Liver (tissue), 9 donors: ENCODE results near the gene FADS3. TPM values are rescaled to one million over a fixed set of nuclear protein-coding genes. Genes with fewer than 3 reads are reported as not detected.

Experiments used
- DNase-seq: peaks from one replicate; pipeline ENCODE4 v3.0.0-alpha.2; 2017; ENCODE audit warnings: low spot score
- H3K27ac ChIP-seq, 2 donors: one replicate each; pipeline ENCODE4 v1.7.0; 2013; ENCODE audit warnings: inconsistent platforms in 2 of 2, low read length in 2 of 2, control low read depth in 1 of 2, low read depth in 1 of 2, mild to moderate bottlenecking in 1 of 2
- H3K27me3 ChIP-seq, 4 donors: one replicate each; pipeline versions ENCODE4 v1.6.1 to v1.7.0; 2013; ENCODE audit warnings: low read length in 3 of 4, inconsistent platforms in 1 of 4, mild to moderate bottlenecking in 1 of 4, moderate library complexity in 1 of 4; ENCODE audit not compliant: control insufficient read depth in 4 of 4, insufficient read depth in 4 of 4
- H3K36me3 ChIP-seq, 4 donors: one replicate each; pipeline versions ENCODE4 v1.6.1 to v1.7.0; 2013; ENCODE audit warnings: low read length in 3 of 4, mild to moderate bottlenecking in 3 of 4, low read depth in 1 of 4, moderate library complexity in 1 of 4; ENCODE audit not compliant: control insufficient read depth in 4 of 4, insufficient read depth in 3 of 4
- H3K4me1 ChIP-seq, 4 donors: one replicate each; pipeline versions ENCODE4 v1.6.1 to v1.7.0; 2013; ENCODE audit warnings: low read length in 3 of 4, mild to moderate bottlenecking in 3 of 4, moderate library complexity in 1 of 4; ENCODE audit not compliant: control insufficient read depth in 4 of 4, insufficient read depth in 4 of 4
- H3K4me3 ChIP-seq, 3 donors: one replicate each; pipeline versions ENCODE4 v1.6.1 to v1.7.0; 2013; ENCODE audit warnings: low read length in 3 of 3, control low read depth in 1 of 3, low read depth in 1 of 3, mild to moderate bottlenecking in 1 of 3
- H3K9ac ChIP-seq, 2 donors: one replicate each; pipeline ENCODE4 v1.7.0; 2013; ENCODE audit warnings: low read length in 2 of 2, mild to moderate bottlenecking in 2 of 2, moderate library complexity in 2 of 2, control low read depth in 1 of 2, low read depth in 1 of 2
- H3K9me3 ChIP-seq, 4 donors: one replicate each; pipeline versions ENCODE4 v1.6.1 to v1.7.0; 2013; ENCODE audit warnings: low read length in 3 of 4; ENCODE audit not compliant: control insufficient read depth in 4 of 4
- ATF3 ChIP-seq: IDR thresholded peaks from 2 replicates; pipeline ENCODE4 v1.6.1; 2016; ENCODE audit warnings: antibody characterized with exemption
- EGR1 ChIP-seq, 2 donors: IDR thresholded peaks; 2 replicates each; pipeline ENCODE4 v1.6.1; 2016 to 2018; ENCODE audit warnings: antibody characterized with exemption in 2 of 2, low read depth in 2 of 2
- FOXA1 ChIP-seq: IDR thresholded peaks from 2 replicates; pipeline ENCODE4 v1.6.1; 2016; ENCODE audit warnings: antibody characterized with exemption
- FOXA2 ChIP-seq: IDR thresholded peaks from 2 replicates; pipeline ENCODE4 v1.6.1; 2016; ENCODE audit warnings: antibody characterized with exemption
- GABPA ChIP-seq, 2 donors: IDR thresholded peaks in 1 of 2; conservative IDR thresholded peaks in 1 of 2; 2 replicates each; pipeline ENCODE4 v1.6.1; 2016; ENCODE audit warnings: antibody characterized with exemption in 2 of 2, mild to moderate bottlenecking in 1 of 2, moderate library complexity in 1 of 2
- HNF4A ChIP-seq, 2 donors: conservative IDR thresholded peaks; 2 replicates each; pipeline ENCODE4 v1.6.1; 2016; ENCODE audit warnings: antibody characterized with exemption in 2 of 2, mild to moderate bottlenecking in 2 of 2
- HNF4G ChIP-seq: IDR thresholded peaks from 2 replicates; pipeline ENCODE4 v1.6.1; 2016; ENCODE audit warnings: antibody characterized with exemption
- JUND ChIP-seq, 2 donors: IDR thresholded peaks; 2 replicates each; pipeline ENCODE4 v1.6.1; 2016; ENCODE audit warnings: antibody characterized with exemption in 2 of 2
- NR2F2 ChIP-seq: IDR thresholded peaks from 2 replicates; pipeline ENCODE4 v1.6.1; 2016; ENCODE audit warnings: antibody characterized with exemption
- RAD21 ChIP-seq, 2 donors: IDR thresholded peaks; 2 replicates each; pipeline ENCODE4 v1.6.1; 2016; ENCODE audit warnings: antibody characterized with exemption in 2 of 2, mild to moderate bottlenecking in 2 of 2
- REST ChIP-seq: IDR thresholded peaks from 2 replicates; pipeline ENCODE4 v1.6.1; 2016; ENCODE audit warnings: antibody characterized with exemption, mild to moderate bottlenecking
- RXRA ChIP-seq, 2 donors: IDR thresholded peaks; 2 replicates each; pipeline ENCODE4 v1.6.1; 2017 to 2018; ENCODE audit warnings: antibody characterized with exemption in 2 of 2, mild to moderate bottlenecking in 1 of 2
- SP1 ChIP-seq: IDR thresholded peaks from 2 replicates; pipeline ENCODE4 v1.6.1; 2018; ENCODE audit warnings: antibody characterized with exemption, mild to moderate bottlenecking
- TAF1 ChIP-seq: conservative IDR thresholded peaks from 2 replicates; pipeline ENCODE4 v1.6.1; 2016; ENCODE audit warnings: antibody characterized with exemption, mild to moderate bottlenecking
- YY1 ChIP-seq: IDR thresholded peaks from 2 replicates; pipeline ENCODE4 v1.6.1; 2016; ENCODE audit warnings: antibody characterized with exemption, mild to moderate bottlenecking
- WGBS: extraction: QIAGEN DNeasy Blood & Tissue Kit; methylation state at CpG from one replicate; pipeline ENCODE4 v1.1.7; 2013; 5-methylcytosine and 5-hydroxymethylcytosine counted together
- polyA plus RNA-seq, 2 donors: library from polyadenylated mRNA; stranded (reverse) in 1 of 2; unstranded in 1 of 2; fragments of 200-250 nt in 1 of 2; fragments of >200 nt in 1 of 2; fragmentation: Nextera tagmentation in 1 of 2; extraction: Ambion mirVana in 1 of 2; gene quantifications; one replicate each; pipeline versions ENCODE4 v1.2.1 to v1.2.3, GENCODE V29; 2013 to 2015
- total RNA-seq, 2 donors: library from RNA; depleted of rRNA; stranded (reverse); fragments of >200 nt; gene quantifications; one replicate each; pipeline ENCODE4 v1.2.3, GENCODE V29; 2014
- TF ChIP-seq, protein P1 (sequence below): fragments of 150-350 bp; IDR thresholded peaks from 2 replicates; pipeline ENCODE4 v1.5.1; 2017; ENCODE audit warnings: improper control_type of control experiment, low read depth, low read length; ENCODE audit not compliant: missing input control
- TF ChIP-seq, protein P2 (sequence below): IDR thresholded peaks from 2 replicates; pipeline ENCODE4 v1.6.1; 2016; ENCODE audit warnings: antibody characterized with exemption
- TF ChIP-seq, protein P3 (sequence below): IDR thresholded peaks from 2 replicates; pipeline ENCODE4 v1.6.1; 2016; ENCODE audit warnings: antibody characterized with exemption
- donor health status: healthy.
- donor health status: healthy.
- donor health status: healthy.
- donor health status: healthy.
- donor health status: healthy.

The FADS3 gene
- total and polyA plus RNA-seq, 4 donors, result 8.3 to 13.6 (median 10.3) TPM

- H3K27ac ChIP-seq, result no peak overlapping the region
- no peak for TF ChIP-seq YY1
- 93% methylated on average over 18 of the region's 18 CpGs for WGBS
These were observed 25.0 kb downstream of the FADS3 start for GRCh38 chr11:61866231-61866957.

DNA sequence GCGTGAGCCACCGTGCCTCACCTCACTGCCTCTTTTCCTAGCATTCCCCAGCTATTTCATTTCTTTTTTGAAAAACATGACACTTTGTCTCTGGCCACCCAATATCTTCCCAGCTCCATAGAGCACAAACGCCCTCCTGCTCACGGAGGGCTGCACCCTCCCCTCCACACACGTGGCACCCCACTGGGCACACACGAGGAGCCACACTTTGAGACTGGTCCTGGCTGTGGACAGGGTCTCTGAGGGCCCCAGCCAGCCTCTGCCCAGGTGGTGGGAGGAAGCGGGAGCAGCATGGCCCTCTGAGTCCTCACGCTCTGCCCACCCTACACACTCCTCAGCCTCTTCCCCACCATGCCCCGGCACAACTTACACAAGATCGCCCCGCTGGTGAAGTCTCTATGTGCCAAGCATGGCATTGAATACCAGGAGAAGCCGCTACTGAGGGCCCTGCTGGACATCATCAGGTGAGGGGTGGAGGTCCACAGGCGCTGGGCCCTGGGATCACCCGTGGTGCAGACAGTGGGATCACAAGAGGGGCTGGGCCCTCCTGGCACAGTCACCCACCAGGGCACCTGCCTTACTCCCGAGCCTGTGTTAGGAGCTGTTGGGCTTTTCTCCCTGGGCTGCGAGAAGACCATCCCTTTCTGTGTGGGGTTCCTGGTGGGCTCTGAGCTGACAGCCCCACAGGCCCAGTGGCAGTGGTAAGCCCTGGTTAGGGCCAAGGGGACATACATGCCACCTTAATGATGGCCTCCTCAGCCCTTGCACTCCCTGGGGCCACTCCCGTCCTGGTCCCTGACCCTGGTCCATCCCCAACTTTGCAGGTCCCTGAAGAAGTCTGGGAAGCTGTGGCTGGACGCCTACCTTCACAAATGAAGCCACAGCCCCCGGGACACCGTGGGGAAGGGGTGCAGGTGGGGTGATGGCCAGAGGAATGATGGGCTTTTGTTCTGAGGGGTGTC, 26.2 kb downstream of the FADS3 start:
- 95% methylated on average over 20 of the region's 20 CpGs for WGBS
- Histone ChIP-seq H3K4me1 (no peaks in the 10 kb centered on the region), H3K9me3 (no peaks in the 10 kb centered on the region), H3K36me3 (peaks cover 3 to 33% (median 6%) of the 10 kb centered on the region in 4 donors), H3K27me3 (no peaks in the 10 kb centered on the region), H3K4me3 (no peak overlapping the region), H3K9ac (no peak overlapping the region), H3K27ac (no peak overlapping the region)
- no peak for TF ChIP-seq GABPA (IDR thresholded peaks at IDR 0.05 in 1 of 2, conservative IDR thresholded peaks at IDR 0.05 in 1 of 2)
- no peak for DNase-seq

More at GRCh38 chr11:61866231-61866957, 25.0 kb downstream of the FADS3 start:
- Histone ChIP-seq H3K9ac (no peak overlapping the region), H3K36me3 (peaks cover 3 to 32% (median 6%) of the 10 kb centered on the region in 4 donors), H3K4me1 (no peaks in the 10 kb centered on the region), H3K9me3 (no peaks in the 10 kb centered on the region), H3K4me3 (no peak overlapping the region), H3K27me3 (no peaks in the 10 kb centered on the region)
- no peak for DNase-seq

- no peak for DNase-seq
- Histone ChIP-seq H3K4me1 (no peaks in the 10 kb centered on the region), H3K36me3 (peaks cover 5 to 35% (median 6%) of the 10 kb centered on the region in 4 donors), H3K9ac (no peak overlapping the region), H3K9me3 (no peaks in the 10 kb centered on the region), H3K27ac (no peak overlapping the region), H3K4me3 (no peak overlapping the region), H3K27me3 (no peaks in the 10 kb centered on the region)
- WGBS, result 92% methylated on average over 13 of the region's 13 CpGs
- TF ChIP-seq, protein P1, sequence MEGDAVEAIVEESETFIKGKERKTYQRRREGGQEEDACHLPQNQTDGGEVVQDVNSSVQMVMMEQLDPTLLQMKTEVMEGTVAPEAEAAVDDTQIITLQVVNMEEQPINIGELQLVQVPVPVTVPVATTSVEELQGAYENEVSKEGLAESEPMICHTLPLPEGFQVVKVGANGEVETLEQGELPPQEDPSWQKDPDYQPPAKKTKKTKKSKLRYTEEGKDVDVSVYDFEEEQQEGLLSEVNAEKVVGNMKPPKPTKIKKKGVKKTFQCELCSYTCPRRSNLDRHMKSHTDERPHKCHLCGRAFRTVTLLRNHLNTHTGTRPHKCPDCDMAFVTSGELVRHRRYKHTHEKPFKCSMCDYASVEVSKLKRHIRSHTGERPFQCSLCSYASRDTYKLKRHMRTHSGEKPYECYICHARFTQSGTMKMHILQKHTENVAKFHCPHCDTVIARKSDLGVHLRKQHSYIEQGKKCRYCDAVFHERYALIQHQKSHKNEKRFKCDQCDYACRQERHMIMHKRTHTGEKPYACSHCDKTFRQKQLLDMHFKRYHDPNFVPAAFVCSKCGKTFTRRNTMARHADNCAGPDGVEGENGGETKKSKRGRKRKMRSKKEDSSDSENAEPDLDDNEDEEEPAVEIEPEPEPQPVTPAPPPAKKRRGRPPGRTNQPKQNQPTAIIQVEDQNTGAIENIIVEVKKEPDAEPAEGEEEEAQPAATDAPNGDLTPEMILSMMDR, result no peak
- TF ChIP-seq FOXA1, result no peak
- no peak for TF ChIP-seq ATF3
- no peak for TF ChIP-seq RXRA (IDR thresholded peaks at IDR 0.05)
- no peak for TF ChIP-seq HNF4G
- no peak for TF ChIP-seq RAD21 (IDR thresholded peaks at IDR 0.05)
- no peak for TF ChIP-seq YY1
- no peak for TF ChIP-seq TAF1
- TF ChIP-seq, protein P2, sequence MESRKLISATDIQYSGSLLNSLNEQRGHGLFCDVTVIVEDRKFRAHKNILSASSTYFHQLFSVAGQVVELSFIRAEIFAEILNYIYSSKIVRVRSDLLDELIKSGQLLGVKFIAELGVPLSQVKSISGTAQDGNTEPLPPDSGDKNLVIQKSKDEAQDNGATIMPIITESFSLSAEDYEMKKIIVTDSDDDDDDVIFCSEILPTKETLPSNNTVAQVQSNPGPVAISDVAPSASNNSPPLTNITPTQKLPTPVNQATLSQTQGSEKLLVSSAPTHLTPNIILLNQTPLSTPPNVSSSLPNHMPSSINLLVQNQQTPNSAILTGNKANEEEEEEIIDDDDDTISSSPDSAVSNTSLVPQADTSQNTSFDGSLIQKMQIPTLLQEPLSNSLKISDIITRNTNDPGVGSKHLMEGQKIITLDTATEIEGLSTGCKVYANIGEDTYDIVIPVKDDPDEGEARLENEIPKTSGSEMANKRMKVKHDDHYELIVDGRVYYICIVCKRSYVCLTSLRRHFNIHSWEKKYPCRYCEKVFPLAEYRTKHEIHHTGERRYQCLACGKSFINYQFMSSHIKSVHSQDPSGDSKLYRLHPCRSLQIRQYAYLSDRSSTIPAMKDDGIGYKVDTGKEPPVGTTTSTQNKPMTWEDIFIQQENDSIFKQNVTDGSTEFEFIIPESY, result no peak
- TF ChIP-seq NR2F2, result no peak
- TF ChIP-seq, protein P3, sequence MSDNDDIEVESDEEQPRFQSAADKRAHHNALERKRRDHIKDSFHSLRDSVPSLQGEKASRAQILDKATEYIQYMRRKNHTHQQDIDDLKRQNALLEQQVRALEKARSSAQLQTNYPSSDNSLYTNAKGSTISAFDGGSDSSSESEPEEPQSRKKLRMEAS, result no peak
- TF ChIP-seq GABPA (IDR thresholded peaks at IDR 0.05 in 1 of 2, conservative IDR thresholded peaks at IDR 0.05 in 1 of 2), result no peak
- TF ChIP-seq JUND (IDR thresholded peaks at IDR 0.05), result no peak
- TF ChIP-seq REST, result no peak
- no peak for TF ChIP-seq HNF4A (conservative IDR thresholded peaks at IDR 0.05)
- no peak for TF ChIP-seq SP1
- no peak for TF ChIP-seq EGR1 (IDR thresholded peaks at IDR 0.05; ENCODE audit: low read depth in 2 of 2)
- no peak for TF ChIP-seq FOXA2
These were observed 27.7 kb downstream of the FADS3 start for GRCh38 chr11:61863548-61864081.
